ENCODE measurements around the gene HOXC5. TPM values are rescaled to one million over a fixed set of nuclear protein-coding genes. Genes with fewer than 3 reads are reported as not detected.

HOXC5 gene
- total RNA-seq, 4 donors from 2014 or later: 1.4 to 2.7 (median 1.7) TPM

DNA sequence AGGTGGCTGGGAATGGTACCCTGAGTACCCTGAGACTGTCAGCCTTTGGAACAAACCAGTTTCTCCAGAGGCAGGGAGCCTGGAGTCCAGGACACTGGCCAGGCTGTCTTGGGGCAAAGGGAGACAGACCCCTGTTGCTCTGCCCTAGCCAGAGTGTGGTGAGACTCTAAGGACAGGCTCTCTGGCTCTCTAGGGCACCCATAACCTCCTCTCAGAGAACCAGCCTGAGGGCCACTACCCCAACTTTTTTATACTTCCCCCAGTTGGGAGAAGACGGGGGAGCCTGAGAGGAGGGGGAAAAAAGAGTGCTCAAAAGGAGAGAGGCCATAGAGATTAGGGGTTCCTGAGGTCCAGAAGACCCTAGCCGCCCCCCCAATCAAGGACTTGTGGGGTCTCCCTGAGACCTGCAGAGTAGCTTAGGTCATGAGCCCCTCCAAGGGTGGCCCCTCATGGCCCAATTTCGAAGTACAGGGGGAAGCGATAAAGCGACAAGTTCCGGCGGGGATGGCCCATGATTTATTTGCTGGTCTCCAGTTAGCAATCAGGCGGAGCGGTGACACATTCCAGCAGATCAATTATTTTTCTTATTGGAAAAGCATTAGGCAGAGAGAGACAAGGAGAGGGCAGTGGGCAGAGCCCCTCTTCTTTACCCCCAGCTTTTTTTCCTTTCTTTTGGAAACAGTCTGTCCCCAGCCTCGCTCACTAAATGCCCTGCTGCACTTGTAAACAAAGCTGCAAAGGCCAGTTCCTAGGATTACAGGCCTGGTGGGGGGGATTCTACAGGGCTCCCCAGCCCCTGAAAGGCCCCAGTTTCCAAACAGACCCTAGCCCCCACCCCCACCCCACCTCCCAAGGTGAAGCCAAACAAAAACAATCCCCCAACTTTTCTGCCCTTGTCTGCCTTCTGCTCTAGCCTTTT lies 22.5 kb upstream of the HOXC5 start:
- 38 to 60% methylated on average over 10 of the region's 10 CpGs for WGBS, 2 donors
- no peak for TF ChIP-seq POLR2A (IDR thresholded peaks at IDR 0.05)
- TF ChIP-seq, protein P1, sequence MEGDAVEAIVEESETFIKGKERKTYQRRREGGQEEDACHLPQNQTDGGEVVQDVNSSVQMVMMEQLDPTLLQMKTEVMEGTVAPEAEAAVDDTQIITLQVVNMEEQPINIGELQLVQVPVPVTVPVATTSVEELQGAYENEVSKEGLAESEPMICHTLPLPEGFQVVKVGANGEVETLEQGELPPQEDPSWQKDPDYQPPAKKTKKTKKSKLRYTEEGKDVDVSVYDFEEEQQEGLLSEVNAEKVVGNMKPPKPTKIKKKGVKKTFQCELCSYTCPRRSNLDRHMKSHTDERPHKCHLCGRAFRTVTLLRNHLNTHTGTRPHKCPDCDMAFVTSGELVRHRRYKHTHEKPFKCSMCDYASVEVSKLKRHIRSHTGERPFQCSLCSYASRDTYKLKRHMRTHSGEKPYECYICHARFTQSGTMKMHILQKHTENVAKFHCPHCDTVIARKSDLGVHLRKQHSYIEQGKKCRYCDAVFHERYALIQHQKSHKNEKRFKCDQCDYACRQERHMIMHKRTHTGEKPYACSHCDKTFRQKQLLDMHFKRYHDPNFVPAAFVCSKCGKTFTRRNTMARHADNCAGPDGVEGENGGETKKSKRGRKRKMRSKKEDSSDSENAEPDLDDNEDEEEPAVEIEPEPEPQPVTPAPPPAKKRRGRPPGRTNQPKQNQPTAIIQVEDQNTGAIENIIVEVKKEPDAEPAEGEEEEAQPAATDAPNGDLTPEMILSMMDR (IDR thresholded peaks at IDR 0.05): no peak
- no peak for TF ChIP-seq EP300 (IDR thresholded peaks at IDR 0.05)
- H3K27me3 ChIP-seq: peaks cover 0 to 64% of the 10 kb centered on the region in 2 donors
- no peak for DNase-seq (ENCODE audit: low spot score in 2 of 2)
- H3K9me3 ChIP-seq: no peaks in the 10 kb centered on the region
- peaks cover 0 to 86% (median 18%) of the 10 kb centered on the region in 4 donors for H3K4me1 ChIP-seq
- peak overlapping the region; percentile 78 to 99 (median 92) for H3K27ac ChIP-seq
- peak overlapping the region; percentile 39 to 59 (median 52) for H3K4me3 ChIP-seq
- no peaks in the 10 kb centered on the region for H3K36me3 ChIP-seq

DNA sequence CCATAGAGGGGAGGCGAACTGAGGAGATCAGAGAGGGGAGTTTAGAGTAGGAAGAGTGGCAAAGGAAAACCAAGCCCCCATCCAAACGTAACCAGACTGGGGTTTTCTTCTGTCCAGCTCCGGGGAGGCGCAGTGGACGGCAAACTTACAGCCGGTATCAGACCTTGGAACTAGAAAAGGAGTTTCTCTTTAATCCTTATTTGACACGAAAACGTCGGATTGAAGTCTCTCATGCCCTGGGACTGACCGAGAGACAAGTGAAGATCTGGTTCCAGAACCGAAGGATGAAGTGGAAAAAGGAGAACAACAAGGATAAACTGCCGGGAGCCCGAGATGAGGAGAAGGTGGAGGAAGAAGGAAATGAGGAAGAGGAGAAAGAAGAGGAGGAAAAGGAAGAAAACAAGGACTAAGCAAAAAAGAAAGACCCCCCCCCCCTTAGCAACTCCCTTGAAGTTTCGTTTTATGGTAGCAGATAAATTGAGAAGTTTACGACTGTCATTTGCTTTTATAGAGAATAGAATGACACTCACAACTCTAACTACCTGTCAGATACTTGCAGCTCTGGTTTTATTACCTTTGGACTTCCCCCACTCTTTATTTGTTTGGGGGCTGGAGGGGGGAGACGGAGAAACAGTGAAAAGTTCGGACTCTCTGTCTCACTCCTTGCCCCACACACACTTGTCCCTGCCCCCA lies 21.7 kb upstream of the HOXC5 start:
- peak overlapping the region in 2 of 4 donors; percentile 39 to 59 for H3K4me3 ChIP-seq
- DNase-seq (ENCODE audit: low spot score in 2 of 2): no peak
- 23 to 41% methylated on average over 17 of the region's 17 CpGs for WGBS, 2 donors
- no peaks in the 10 kb centered on the region for H3K36me3 ChIP-seq
- peaks cover 0 to 62% of the 10 kb centered on the region in 2 donors for H3K27me3 ChIP-seq
- H3K9me3 ChIP-seq: no peaks in the 10 kb centered on the region
- no peak for TF ChIP-seq POLR2A (IDR thresholded peaks at IDR 0.05)
- no peak for TF ChIP-seq EP300 (IDR thresholded peaks at IDR 0.05)
- TF ChIP-seq, protein P1 (IDR thresholded peaks at IDR 0.05): no peak
- H3K27ac ChIP-seq: peak overlapping the region; percentile 78 to 99 (median 92)
- peaks cover 0 to 87% (median 20%) of the 10 kb centered on the region in 4 donors for H3K4me1 ChIP-seq

DNA sequence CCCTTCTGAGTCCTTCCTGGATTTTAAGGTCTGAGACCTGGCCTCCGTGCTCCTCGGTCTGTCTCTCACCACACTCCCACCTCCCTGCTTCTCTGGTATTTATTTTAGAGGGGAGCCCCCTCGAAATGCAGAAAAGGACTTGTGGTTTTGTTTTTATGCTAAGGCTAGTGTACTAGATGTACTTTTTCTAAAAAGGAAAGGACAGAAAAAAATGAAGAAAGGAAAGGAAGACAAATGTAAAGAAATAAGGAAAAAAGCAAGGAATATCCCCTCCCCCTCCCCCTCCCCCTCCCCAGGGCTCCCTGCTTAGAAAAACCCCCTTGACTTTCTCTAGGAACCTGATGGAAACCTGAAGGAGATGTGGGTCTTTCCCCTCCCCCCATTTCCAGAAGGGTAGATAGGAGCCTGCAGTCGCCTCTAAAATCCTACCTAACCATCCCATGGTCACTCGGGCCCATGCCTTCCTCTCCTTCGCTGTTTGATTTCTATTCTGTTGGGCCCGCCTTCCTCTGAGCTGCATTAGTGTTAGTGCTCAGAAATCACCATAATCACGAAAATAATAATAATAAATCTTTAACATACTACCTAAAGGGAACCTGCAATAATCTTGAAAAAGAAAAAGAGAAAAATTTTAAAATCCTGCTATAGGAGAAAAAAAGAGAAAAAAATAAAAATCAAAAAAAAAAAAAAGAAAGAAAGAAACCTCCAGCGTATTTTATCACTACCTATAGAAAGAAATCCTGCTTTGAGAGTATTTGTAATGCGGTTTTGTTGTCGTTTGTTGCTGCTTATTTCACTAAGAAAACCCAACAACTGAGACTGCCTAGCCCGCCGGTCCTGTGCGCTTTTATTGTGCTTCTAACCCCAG lies 21.0 kb upstream of the HOXC5 start:
- WGBS, 2 donors: 59 to 71% methylated on average over 14 of the region's 14 CpGs
- TF ChIP-seq POLR2A (IDR thresholded peaks at IDR 0.05) (no peak), EP300 (IDR thresholded peaks at IDR 0.05) (no peak)
- TF ChIP-seq, protein P1 (IDR thresholded peaks at IDR 0.05): no peak
- DNase-seq (ENCODE audit: low spot score in 2 of 2): no peak
- Histone ChIP-seq H3K27me3 (peaks cover 0 to 68% of the 10 kb centered on the region in 2 donors), H3K4me3 (no peak overlapping the region), H3K36me3 (no peaks in the 10 kb centered on the region), H3K4me1 (peaks cover 0 to 87% (median 20%) of the 10 kb centered on the region in 4 donors), H3K27ac (peak overlapping the region in 3 of 4 donors; percentile 87 to 99 (median 96)), H3K9me3 (no peaks in the 10 kb centered on the region)

DNA sequence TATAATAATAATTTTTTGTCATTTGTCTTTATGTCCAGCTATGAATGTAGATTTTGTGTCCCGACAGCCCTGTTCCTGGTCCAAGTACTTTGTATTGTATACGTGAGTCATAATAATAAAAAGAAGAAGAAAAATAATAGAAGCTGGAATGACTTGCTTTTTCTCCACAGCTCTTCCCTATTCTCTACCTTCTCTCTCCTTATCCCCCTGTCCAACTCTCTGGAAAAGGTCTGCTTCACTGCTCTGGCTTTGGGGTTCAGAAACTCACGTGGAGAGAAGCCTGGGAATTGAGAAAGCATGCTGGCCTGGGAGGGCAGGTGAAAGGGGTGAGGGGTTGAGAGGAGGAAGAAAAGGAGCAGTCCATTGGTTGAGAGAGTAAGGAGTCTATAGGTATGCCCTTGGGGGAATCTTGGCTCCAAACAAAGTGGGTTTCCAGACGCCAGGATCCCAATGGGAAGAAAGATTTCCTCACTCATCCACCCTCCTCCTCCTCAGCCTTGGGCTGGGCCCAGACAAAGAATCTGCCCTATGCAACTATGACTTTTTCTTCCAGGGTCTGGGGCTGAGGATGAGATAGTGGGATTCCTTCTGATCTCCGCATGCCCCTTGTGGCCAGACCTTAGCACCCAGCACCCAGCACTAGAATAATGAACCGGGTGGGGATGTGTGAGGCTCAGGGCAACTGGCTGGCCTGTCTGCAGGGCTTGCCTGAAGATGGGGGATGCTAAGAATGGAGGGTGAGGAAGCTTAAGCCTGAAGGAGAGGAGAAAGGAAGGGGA lies 20.0 kb upstream of the HOXC5 start:
- peaks cover 0 to 81% (median 16%) of the 10 kb centered on the region in 4 donors for H3K4me1 ChIP-seq
- WGBS, 2 donors: 37 to 56% methylated on average over 6 of the region's 6 CpGs
- no peak for DNase-seq (ENCODE audit: low spot score in 2 of 2)
- peaks cover 0 to 61% of the 10 kb centered on the region in 2 donors for H3K27me3 ChIP-seq
- no peaks in the 10 kb centered on the region for H3K36me3 ChIP-seq
- H3K9me3 ChIP-seq: no peaks in the 10 kb centered on the region
- no peak for TF ChIP-seq EP300 (IDR thresholded peaks at IDR 0.05)
- TF ChIP-seq, protein P1 (IDR thresholded peaks at IDR 0.05): no peak
- TF ChIP-seq POLR2A (IDR thresholded peaks at IDR 0.05): no peak
- H3K27ac ChIP-seq: peak overlapping the region; percentile 23 to 99 (median 92)
- no peak overlapping the region for H3K4me3 ChIP-seq
